K562 (cell line): ENCODE data around the gene ASPG. TPM values are rescaled to one million over a fixed set of nuclear protein-coding genes. Genes with fewer than 3 reads are reported as not detected.

Experiments
- ATAC-seq: fragments of 200-7000 bp; cut with Tn5 transposase; 3 replicates; pipeline ENCODE4 v1.9.1; 2020; ENCODE audit warnings: moderate library complexity
- BruUV-seq: library from RNA; stranded (reverse); fragments of 400-500 nt; replicated peaks from 2 replicates; lab custom pipeline; 2021; lab: Mats Ljungman, UMichigan
- CTCF ChIA-PET: fragments of 300-600 bp; formaldehyde crosslinking; extraction: SDS; loops from one replicate; lab custom pipeline; 2021; ENCODE audit warnings: low intra/inter-chr PET ratio; lab: Yijun Ruan, JAX
- POLR2A ChIA-PET: fragments of 300-600, 350-650 bp; sonication (Branson Sonifier 250); formaldehyde crosslinking; extraction: SDS; loops from one replicate; lab custom pipeline; 2021; ENCODE audit warnings: antibody characterized with exemption, inconsistent platforms; lab: Yijun Ruan, JAX
- DNase-seq, 4 experiments: peaks; one replicate each; pipeline versions ENCODE4 v3.0.0 to v3.0.0-alpha.2; 2011 to 2018; ENCODE audit warnings: low spot score in 3 of 4, mixed read lengths in 3 of 4; ENCODE audit errors: extremely low read depth in 1 of 4
- FAIRE-seq: peaks from 2 replicates; lab custom pipeline; 2011; peaks lifted over from hg19 to GRCh38; lab: Jason Lieb, UNC
- H2AFZ ChIP-seq: 2 replicates; pipeline ENCODE4 v1.6.0; 2011; ENCODE audit warnings: low read depth, low read length, control low read depth, inconsistent platforms
- H3K27ac ChIP-seq: fragments of 200-600 bp; 3 replicates; pipeline ENCODE4 v1.8.0; 2011; ENCODE audit warnings: low read depth, mild to moderate bottlenecking, control low read depth, inconsistent platforms, low read length, moderate library complexity, mixed read lengths; ENCODE audit errors: extremely low read depth
- H3K27me3 ChIP-seq, 2 experiments: fragments of 300-600 bp in 1 of 2; 2 replicates in 1 of 2; 3 replicates in 1 of 2; pipeline versions ENCODE4 v1.6.0 to v1.8.0; 2011; ENCODE audit warnings: inconsistent platforms in 2 of 2, low read length in 2 of 2, mild to moderate bottlenecking in 1 of 2, mixed read lengths in 1 of 2, moderate library complexity in 1 of 2; ENCODE audit not compliant: control insufficient read depth in 2 of 2, insufficient read depth in 2 of 2
- H3K36me3 ChIP-seq: fragments of 300-600 bp; 3 replicates; pipeline ENCODE4 v1.8.0; 2011; ENCODE audit warnings: mild to moderate bottlenecking, low read length, inconsistent platforms; ENCODE audit not compliant: control insufficient read depth, insufficient read depth
- H3K4me1 ChIP-seq, 2 experiments: fragments of 200-600 bp in 1 of 2; replicated peaks in 1 of 2; 2 replicates in 1 of 2; 3 replicates in 1 of 2; pipeline versions ENCODE4 v1.5.1 to v1.8.0; 2011; ENCODE audit warnings: inconsistent platforms in 2 of 2, low read length in 2 of 2, mild to moderate bottlenecking in 1 of 2, mixed read lengths in 1 of 2, moderate library complexity in 1 of 2; ENCODE audit not compliant: control insufficient read depth in 2 of 2, insufficient read depth in 2 of 2
- H3K4me2 ChIP-seq: 2 replicates; pipeline ENCODE4 v1.6.1; 2011; ENCODE audit warnings: low read length, control low read depth, inconsistent platforms, mixed read lengths; ENCODE audit not compliant: insufficient read depth
- H3K4me3 ChIP-seq: fragments of 200-600 bp; sonication (generic), shearing (Covaris generic); 2 replicates; pipeline ENCODE4 v1.5.1; 2016; ENCODE audit warnings: control low read depth, inconsistent platforms
- H3K79me2 ChIP-seq: fragments of 200-600 bp; 3 replicates; pipeline ENCODE4 v1.8.0; 2011; ENCODE audit warnings: low read length, inconsistent platforms; ENCODE audit not compliant: control insufficient read depth, insufficient read depth
- H3K9ac ChIP-seq, 2 experiments: 2 replicates each; pipeline versions ENCODE4 v1.6.0 to v1.6.1; 2011; ENCODE audit warnings: low read depth in 2 of 2, low read length in 2 of 2, control low read depth in 1 of 2, inconsistent platforms in 1 of 2, mild to moderate bottlenecking in 1 of 2, mixed read lengths in 1 of 2; ENCODE audit not compliant: insufficient read depth in 1 of 2
- H3K9me1 ChIP-seq: one replicate; pipeline ENCODE4 v1.6.0; 2011; ENCODE audit warnings: inconsistent platforms, mild to moderate bottlenecking, low read length, moderate library complexity; ENCODE audit not compliant: control insufficient read depth, insufficient read depth
- H3K9me3 ChIP-seq: replicated peaks from 2 replicates; pipeline ENCODE4 v1.5.1; 2011; ENCODE audit warnings: low read depth, low read length, inconsistent platforms; ENCODE audit not compliant: control insufficient read depth, insufficient read depth
- H4K20me1 ChIP-seq: replicated peaks from 2 replicates; pipeline ENCODE4 v1.6.1; 2011; ENCODE audit warnings: low read length, inconsistent platforms, mixed read lengths; ENCODE audit not compliant: control insufficient read depth, insufficient read depth
- EP400 ChIP-seq: fragments of 450-650 bp; IDR thresholded peaks from 2 replicates; pipeline ENCODE4 v1.6.1; 2017; ENCODE audit warnings: antibody characterized with exemption, mild to moderate bottlenecking, moderate library complexity
- FUS ChIP-seq: fragments of 200-400 bp; formaldehyde crosslinking; optimal IDR thresholded peaks from 2 replicates; pipeline ENCODE3; 2017; ENCODE audit warnings: low read depth, low read length
- GTF2F1 ChIP-seq: IDR thresholded peaks from 2 replicates; pipeline ENCODE4 v1.6.1; 2011; ENCODE audit warnings: low read depth, low read length, improper control_type of control experiment
- JUN ChIP-seq, 2 experiments: sonication (generic) in 1 of 2; formaldehyde crosslinking in 1 of 2; IDR thresholded peaks; 2 replicates each; pipeline versions ENCODE4 v1.6.1 to v1.8.0; 2012 to 2022; ENCODE audit warnings: borderline replicate concordance in 2 of 2, mild to moderate bottlenecking in 2 of 2, improper control_type of control experiment in 1 of 2, low read depth in 1 of 2, low read length in 1 of 2, missing genetic modification reagents in 1 of 2
- KDM1A ChIP-seq, 2 experiments: fragments of 450-650 bp; IDR thresholded peaks; 2 replicates each; pipeline ENCODE4 v1.6.1; 2016; ENCODE audit warnings: mild to moderate bottlenecking in 2 of 2
- L3MBTL2 ChIP-seq: fragments of 450-650 bp; IDR thresholded peaks from 2 replicates; pipeline ENCODE4 v1.6.1; 2016; ENCODE audit warnings: mild to moderate bottlenecking, moderate library complexity
- MEIS2 ChIP-seq: fragments of 450-650 bp; IDR thresholded peaks from 2 replicates; pipeline ENCODE4 v1.6.1; 2014; ENCODE audit warnings: mild to moderate bottlenecking; ENCODE audit not compliant: partially characterized antibody
- MYC ChIP-seq, 2 experiments: fragments of 250-450 bp in 1 of 2; sonication (Bioruptor Pico) in 1 of 2; IDR thresholded peaks; 2 replicates each; pipeline versions ENCODE4 v1.5.1 to v1.6.1; 2012 to 2021; ENCODE audit warnings: low read depth in 2 of 2, borderline replicate concordance in 1 of 2, improper control_type of control experiment in 1 of 2, low read length in 1 of 2, mild to moderate bottlenecking in 1 of 2, moderate library complexity in 1 of 2
- SMARCA5 ChIP-seq: fragments of 450-650 bp; IDR thresholded peaks from 2 replicates; pipeline ENCODE4 v1.6.1; 2016
- TFAM ChIP-seq: fragments of 250-450 bp; sonication (Bioruptor Pico); conservative IDR thresholded peaks from 2 replicates; pipeline ENCODE4 v1.5.0; 2021; ENCODE audit warnings: mild to moderate bottlenecking, moderate library complexity
- ZNF561 ChIP-seq: fragments of 450-650 bp; formaldehyde crosslinking; conservative IDR thresholded peaks from 2 replicates; pipeline ENCODE4 v1.4.0; 2020; ENCODE audit warnings: mild to moderate bottlenecking, moderate library complexity
- WGBS: fragments of 100-300 bp; shearing (Covaris generic); methylation state at CpG from one replicate; pipeline ENCODE4 v1.1.6; 2016; ENCODE audit warnings: low coverage, mixed read lengths; ENCODE audit not compliant: insufficient coverage; ENCODE audit errors: missing lambda C conversion rate; 5-methylcytosine and 5-hydroxymethylcytosine counted together
- in situ Hi-C: fragments of 300-500 bp; cut with MboI; formaldehyde crosslinking; loops from 4 replicates; pipeline ENCODE4 v1.15.0; 2018; ENCODE audit warnings: inconsistent platforms, mixed read lengths
- intact Hi-C: fragments of 100-400 bp; cut with micrococcal nuclease; formaldehyde crosslinking; loops from 2 replicates; pipeline ENCODE4 v1.14.2; 2022
- polyA plus RNA-seq, 8 experiments: library from polyadenylated mRNA; depleted of rRNA in 4 of 8; stranded (reverse) in 5 of 8; unstranded in 3 of 8; fragments of >200 nt; fragmentation: Nextera tagmentation in 2 of 8; fragmentation: Illumina TruSeq in 1 of 8; extraction: Ambion mirVana in 2 of 8; extraction: Trizol in 1 of 8; gene quantifications; 2 replicates each; pipeline versions ENCODE4 v1.2.1 to v1.2.3, GENCODE V29; 2011 to 2014; ENCODE audit warnings: inconsistent platforms in 1 of 8, missing spikeins in 1 of 8
- total RNA-seq, 7 experiments: library from RNA; depleted of rRNA in 6 of 7; stranded (reverse); fragments of >200 nt in 6 of 7; fragmentation: Illumina TruSeq in 2 of 7; extraction: Trizol in 2 of 7; gene quantifications; 2 replicates each; pipeline versions ENCODE4 v1.2.1 to v1.2.3, GENCODE V29; 2011 to 2021; ENCODE audit warnings: low replicate concordance in 1 of 7
- TF ChIP-seq, protein P1 (sequence below), 3 experiments: IDR thresholded peaks in 2 of 3; conservative IDR thresholded peaks in 1 of 3; 2 replicates each; pipeline ENCODE4 v1.5.1; 2011 to 2012; ENCODE audit warnings: low read length in 3 of 3, mild to moderate bottlenecking in 3 of 3, control low read depth in 2 of 3, improper control_type of control experiment in 1 of 3, inconsistent platforms in 1 of 3, low read depth in 1 of 3, mixed read lengths in 1 of 3, moderate library complexity in 1 of 3; ENCODE audit not compliant: insufficient read depth in 2 of 3

ASPG gene
- total and polyA plus RNA-seq, 9 of the 15 experiments (the other 6 are each of a cell fraction or from before 2014, with no cell fraction given), result 0.18 TPM; not detected in 8

DNA sequence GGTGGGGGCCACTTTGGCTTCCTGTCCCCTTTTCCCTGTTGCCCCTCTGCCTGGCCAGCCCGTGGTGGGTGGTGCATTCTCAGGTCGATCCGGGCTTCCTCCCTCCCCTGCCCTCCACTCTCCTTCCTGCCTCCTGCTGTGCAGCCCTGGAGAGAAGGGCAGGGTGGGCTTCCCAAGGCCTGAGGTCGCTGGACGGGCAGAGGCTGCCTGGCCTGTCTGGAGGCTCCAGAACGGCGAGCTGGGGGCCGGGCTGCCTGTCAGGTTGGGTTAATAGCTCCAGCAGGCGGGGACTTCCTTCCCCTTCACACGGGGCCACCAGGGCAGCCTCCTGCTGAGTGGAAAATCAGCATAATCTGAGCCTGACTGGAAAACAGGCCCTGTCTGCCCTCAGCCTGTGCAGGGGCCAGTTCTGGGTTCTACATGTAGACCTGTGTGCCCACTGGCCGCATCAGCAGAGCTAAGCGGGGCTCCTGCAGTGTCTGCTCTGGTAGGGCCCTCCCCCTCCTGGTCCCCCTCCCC is 64.2 kb downstream of the ASPG start:
- H3K79me2 ChIP-seq, result no peaks in the 10 kb centered on the region
- ChIA-PET CTCF (no interaction called here), POLR2A (no interaction called here)
- H3K4me1 ChIP-seq, result peaks cover 0 to 19% of the 10 kb centered on the region in 2 experiments; a peak in 2 of 5 replicates
- no peaks in the 10 kb centered on the region for H4K20me1 ChIP-seq
- intact Hi-C loops, result no loop called here
- H3K27ac ChIP-seq, result no peak overlapping the region
- no peaks in the 10 kb centered on the region for H3K9me3 ChIP-seq
- DNase-seq (no peak), FAIRE-seq (no peak), ATAC-seq (no peak)
- H2AFZ ChIP-seq, result no peak overlapping the region
- H3K9ac ChIP-seq, result no peak overlapping the region
- H3K36me3 ChIP-seq, result no peaks in the 10 kb centered on the region
- peaks cover 0 to 28% of the 10 kb centered on the region in 2 experiments; a peak in 2 of 5 replicates for H3K27me3 ChIP-seq
- in situ Hi-C loops, result no loop called here
- no peak overlapping the region for H3K4me2 ChIP-seq
- no TSS peak for BruUV-seq
- no peaks in the 10 kb centered on the region for H3K9me1 ChIP-seq
- 0% methylated on average over 6 of the region's 12 CpGs for WGBS
- TF ChIP-seq L3MBTL2, result no peak
- no peak overlapping the region for H3K4me3 ChIP-seq

GRCh38 chr14:104150136-104151025 is 64.9 kb downstream of the ASPG start:
- Histone ChIP-seq H2AFZ (no peak overlapping the region), H3K27me3 (peaks cover 0 to 21% of the 10 kb centered on the region in 2 experiments; a peak in 2 of 5 replicates), H3K9ac (no peak overlapping the region), H3K27ac (no peak overlapping the region), H3K4me2 (no peak overlapping the region), H3K9me3 (no peaks in the 10 kb centered on the region), H3K4me1 (peaks cover 0 to 25% of the 10 kb centered on the region in 2 experiments; a peak in 2 of 5 replicates), H3K79me2 (no peaks in the 10 kb centered on the region), H3K4me3 (no peak overlapping the region), H4K20me1 (no peaks in the 10 kb centered on the region), H3K9me1 (no peaks in the 10 kb centered on the region), H3K36me3 (no peaks in the 10 kb centered on the region)
- DNase-seq, result peak in 2 of 4 experiments; percentile 24 to 27
- ATAC-seq, result peak; percentile 44; the same call in 1 of the 3 replicates
- ChIA-PET CTCF (no interaction called here), POLR2A (no interaction called here)
- BruUV-seq, result no TSS peak
- WGBS, result 9% methylated on average over 11 of the region's 19 CpGs
- in situ Hi-C loops (no loop called here), intact Hi-C loops (no loop called here)
- no peak for FAIRE-seq
- TF ChIP-seq GTF2F1 (no peak), MYC (IDR thresholded peaks at IDR 0.05; ENCODE audit: low read depth, low read length) (no peak), MYC (CRISPR knock-in tag; IDR thresholded peaks at IDR 0.05; ENCODE audit: borderline replicate concordance, low read depth) (no peak), TFAM (CRISPR knock-in tag) (no peak), EP400 (no peak), SMARCA5 (peak; percentile 76), KDM1A (IDR thresholded peaks at IDR 0.05) (peak; percentile 17 to 57; a peak in 2 of 4 replicates), ZNF561 (CRISPR knock-in tag) (no peak), MEIS2 (peak; percentile 3), FUS (no peak), JUN (IDR thresholded peaks at IDR 0.05; ENCODE audit: borderline replicate concordance, low read depth, low read length) (no peak), JUN (CRISPR knock-in tag; IDR thresholded peaks at IDR 0.05; ENCODE audit: borderline replicate concordance) (no peak)
- TF ChIP-seq, protein P1, sequence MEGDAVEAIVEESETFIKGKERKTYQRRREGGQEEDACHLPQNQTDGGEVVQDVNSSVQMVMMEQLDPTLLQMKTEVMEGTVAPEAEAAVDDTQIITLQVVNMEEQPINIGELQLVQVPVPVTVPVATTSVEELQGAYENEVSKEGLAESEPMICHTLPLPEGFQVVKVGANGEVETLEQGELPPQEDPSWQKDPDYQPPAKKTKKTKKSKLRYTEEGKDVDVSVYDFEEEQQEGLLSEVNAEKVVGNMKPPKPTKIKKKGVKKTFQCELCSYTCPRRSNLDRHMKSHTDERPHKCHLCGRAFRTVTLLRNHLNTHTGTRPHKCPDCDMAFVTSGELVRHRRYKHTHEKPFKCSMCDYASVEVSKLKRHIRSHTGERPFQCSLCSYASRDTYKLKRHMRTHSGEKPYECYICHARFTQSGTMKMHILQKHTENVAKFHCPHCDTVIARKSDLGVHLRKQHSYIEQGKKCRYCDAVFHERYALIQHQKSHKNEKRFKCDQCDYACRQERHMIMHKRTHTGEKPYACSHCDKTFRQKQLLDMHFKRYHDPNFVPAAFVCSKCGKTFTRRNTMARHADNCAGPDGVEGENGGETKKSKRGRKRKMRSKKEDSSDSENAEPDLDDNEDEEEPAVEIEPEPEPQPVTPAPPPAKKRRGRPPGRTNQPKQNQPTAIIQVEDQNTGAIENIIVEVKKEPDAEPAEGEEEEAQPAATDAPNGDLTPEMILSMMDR (IDR thresholded peaks at IDR 0.05 in 2 of 3, conservative IDR thresholded peaks at IDR 0.05 in 1 of 3; ENCODE audit: insufficient read depth in 2 of 3, low read depth in 1 of 3, low read length in 3 of 3), result peak in 1 of 3 experiments; percentile 47; a peak in 2 of 6 replicates
